HEK293T (cell line): ENCODE measurements around the gene NR3C2.

Experiments
- ELF4 ChIP-seq: fragments of 450-650 bp; IDR thresholded peaks from 2 replicates; pipeline ENCODE4 v1.6.1; 2017; ENCODE audit warnings: antibody characterized with exemption
- FOXA1 ChIP-seq: fragments of 450-650 bp; IDR thresholded peaks from 2 replicates; pipeline ENCODE4 v1.6.1; 2016; ENCODE audit warnings: mild to moderate bottlenecking
- NFRKB ChIP-seq: fragments of 450-650 bp; IDR thresholded peaks from 2 replicates; pipeline ENCODE4 v1.6.1; 2016; ENCODE audit warnings: mild to moderate bottlenecking, moderate library complexity
- SP1 ChIP-seq: fragments of 450-650 bp; IDR thresholded peaks from 2 replicates; pipeline ENCODE4 v1.6.1; 2017
- SUZ12 ChIP-seq: fragments of 450-650 bp; IDR thresholded peaks from 2 replicates; pipeline ENCODE4 v1.6.1; 2016; ENCODE audit warnings: mild to moderate bottlenecking

- TF ChIP-seq NFRKB, result no peak
- TF ChIP-seq ELF4, result no peak
- TF ChIP-seq SP1, result no peak
- no peak for TF ChIP-seq FOXA1
- TF ChIP-seq SUZ12, result no peak
These were observed 377.8 kb downstream of the NR3C2 start for GRCh38 chr4:148064451-148064850.
